ENCODE measurements around the gene MMAB.

Gene MMAB

GRCh38 chr12:109535231-109535862 is 38.0 kb downstream of the MMAB start:
- no peak for DNase-seq

- no peak for DNase-seq
Observed at GRCh38 chr12:109534456-109534855, 38.8 kb downstream of the MMAB start.

GRCh38 chr12:109533487-109533740 is 39.9 kb downstream of the MMAB start:
- DNase-seq: no peak

- no peak for DNase-seq
Observed at GRCh38 chr12:109532721-109533486, 40.4 kb downstream of the MMAB start.

- DNase-seq: no peak
Observed at GRCh38 chr12:109531411-109531810, 41.9 kb downstream of the MMAB start.

- no peak for DNase-seq
Observed at GRCh38 chr12:109529691-109530640, 43.3 kb downstream of the MMAB start.

GRCh38 chr12:109527489-109528123 is 45.7 kb downstream of the MMAB start:
- DNase-seq: no peak

- no peak for DNase-seq
Observed at GRCh38 chr12:109525279-109525585, 48.1 kb downstream of the MMAB start.

GRCh38 chr12:109524466-109525278 is 48.6 kb downstream of the MMAB start:
- no peak for DNase-seq

GRCh38 chr12:109523504-109523903 is 49.8 kb downstream of the MMAB start:
- no peak for DNase-seq

- DNase-seq: no peak
Observed at GRCh38 chr12:109523071-109523470, 50.2 kb downstream of the MMAB start.

GRCh38 chr12:109521831-109522230 is 51.5 kb downstream of the MMAB start:
- no peak for DNase-seq

GRCh38 chr12:109519787-109520186 is 53.5 kb downstream of the MMAB start:
- no peak for DNase-seq

GRCh38 chr12:109518820-109519665 is 54.3 kb downstream of the MMAB start:
- peak; percentile 41 to 62 for DNase-seq

- DNase-seq: no peak
Observed at GRCh38 chr12:109517619-109518018, 55.7 kb downstream of the MMAB start.

- no peak for DNase-seq
Observed at GRCh38 chr12:109513977-109514376, 59.3 kb downstream of the MMAB start.

- no peak for DNase-seq
Observed at GRCh38 chr12:109513051-109513450, 60.3 kb downstream of the MMAB start.

- DNase-seq: no peak
Observed at GRCh38 chr12:109512608-109513007, 60.7 kb downstream of the MMAB start.

- DNase-seq: no peak
Observed at GRCh38 chr12:109510196-109510595, 63.1 kb downstream of the MMAB start.

GRCh38 chr12:109504068-109504467 is 69.2 kb downstream of the MMAB start:
- no peak for DNase-seq

Data from activated CD4-positive, alpha-beta T cell treated with anti-CD3 and anti-CD28 coated beads for 4 hours (primary cell).